Stomach (tissue), 4 donors: ENCODE data around the gene PCBD1.

Experiments used
- CTCF ChIP-seq, 7 experiments: fragments of 450-650 bp in 4 of 7; fragments of 200-600 bp in 3 of 7; sonication (generic) in 3 of 7; IDR thresholded peaks; one replicate each; pipeline ENCODE4 v1.5.1; 2016 to 2019; ENCODE audit warnings: antibody characterized with exemption in 7 of 7, control low read depth in 2 of 7, mild to moderate bottlenecking in 1 of 7
- EP300 ChIP-seq: sonication (generic); formaldehyde crosslinking; IDR thresholded peaks from one replicate; pipeline ENCODE4 v1.6.1; 2017; ENCODE audit warnings: antibody characterized with exemption
- POLR2AphosphoS5 ChIP-seq, 3 donors: sonication (generic); formaldehyde crosslinking; IDR thresholded peaks; one replicate each; pipeline ENCODE4 v1.6.1; 2016; ENCODE audit warnings: antibody characterized with exemption in 3 of 3

DNA sequence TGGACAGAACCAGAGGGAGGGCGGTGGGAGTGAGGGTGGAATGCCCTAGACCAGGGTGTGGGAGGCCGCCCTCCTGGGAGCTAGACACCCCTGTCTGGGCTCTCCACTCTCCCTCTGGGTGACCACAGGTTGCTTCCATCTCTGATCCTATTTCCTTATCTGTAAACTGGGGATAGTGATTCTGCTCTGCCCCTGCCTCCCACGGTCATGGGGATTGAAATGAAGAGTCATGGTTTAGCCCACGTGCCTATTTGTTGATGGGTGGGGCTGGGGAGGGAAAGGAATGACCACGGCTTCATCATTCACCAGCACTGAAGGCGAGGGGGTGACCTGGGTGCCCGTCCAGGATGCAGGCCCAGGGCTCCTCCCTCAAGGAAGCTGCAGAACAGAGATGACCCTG lies 49.3 kb upstream of the PCBD1 start:
- TF ChIP-seq CTCF (IDR thresholded peaks at IDR 0.05): no peak
- TF ChIP-seq EP300: no peak
- no peak for TF ChIP-seq POLR2AphosphoS5 (IDR thresholded peaks at IDR 0.05)
